ENCODE results near the gene WSCD1.

The WSCD1 gene

GRCh38 chr17:6173653-6174052 is 103.5 kb downstream of the WSCD1 start:
- ATAC-seq, result no peak
- TF ChIP-seq PATZ1 (CRISPR knock-in tag; IDR thresholded peaks at IDR 0.05; ENCODE audit: borderline replicate concordance) (no peak), SNAI2 (CRISPR knock-in tag; IDR thresholded peaks at IDR 0.05) (no peak), CSDC2 (CRISPR knock-in tag; IDR thresholded peaks at IDR 0.05) (no peak)
